ENCODE measurements around the gene GRB7.
"Not testable (repeated sequence)": the region's sequence is repeated elsewhere in the genome, so short reads cannot be mapped to it uniquely, and the experiment has no call there.

The GRB7 gene

DNA sequence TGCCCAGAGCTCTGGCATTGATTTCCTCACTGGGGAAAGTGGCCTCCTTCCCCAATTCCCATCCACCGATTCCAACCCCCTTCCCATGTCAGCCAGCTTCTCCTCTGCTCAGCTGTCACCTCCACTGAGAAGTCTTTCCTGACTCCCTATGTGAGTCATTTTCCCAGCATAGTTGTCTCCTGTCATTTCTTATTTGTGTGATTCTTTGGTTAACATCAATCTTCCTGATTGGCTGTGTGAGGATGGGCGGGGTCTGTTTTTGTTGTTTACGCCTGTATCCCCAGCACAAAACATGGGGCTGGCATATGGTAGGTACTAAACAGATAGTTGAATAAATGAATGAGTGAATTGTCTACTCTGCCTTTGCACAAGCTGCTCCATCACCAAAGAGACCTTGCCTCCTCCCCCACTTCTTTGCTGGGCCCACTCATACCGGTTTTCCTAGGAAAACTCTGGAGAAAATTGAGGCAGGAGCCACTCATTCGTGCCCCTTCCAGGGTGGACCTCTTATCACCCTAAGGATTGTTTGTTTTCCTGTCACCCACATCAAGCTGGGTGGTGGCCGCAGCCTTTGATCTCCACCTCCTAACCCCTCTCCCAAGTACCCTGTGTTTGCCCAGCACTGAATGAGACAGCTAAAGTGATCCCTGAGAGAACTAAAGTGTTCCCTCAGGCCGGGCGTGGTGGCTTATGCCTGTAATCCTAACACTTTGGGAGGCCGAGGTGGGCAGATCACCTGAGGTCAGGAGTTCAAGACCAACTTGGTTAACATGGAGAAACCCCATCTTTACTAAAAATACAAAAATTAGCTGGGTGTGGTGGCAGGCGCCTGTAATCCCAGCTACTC lies 1.2 kb upstream of the GRB7 start:
- DNase-seq, result no peak

DNA sequence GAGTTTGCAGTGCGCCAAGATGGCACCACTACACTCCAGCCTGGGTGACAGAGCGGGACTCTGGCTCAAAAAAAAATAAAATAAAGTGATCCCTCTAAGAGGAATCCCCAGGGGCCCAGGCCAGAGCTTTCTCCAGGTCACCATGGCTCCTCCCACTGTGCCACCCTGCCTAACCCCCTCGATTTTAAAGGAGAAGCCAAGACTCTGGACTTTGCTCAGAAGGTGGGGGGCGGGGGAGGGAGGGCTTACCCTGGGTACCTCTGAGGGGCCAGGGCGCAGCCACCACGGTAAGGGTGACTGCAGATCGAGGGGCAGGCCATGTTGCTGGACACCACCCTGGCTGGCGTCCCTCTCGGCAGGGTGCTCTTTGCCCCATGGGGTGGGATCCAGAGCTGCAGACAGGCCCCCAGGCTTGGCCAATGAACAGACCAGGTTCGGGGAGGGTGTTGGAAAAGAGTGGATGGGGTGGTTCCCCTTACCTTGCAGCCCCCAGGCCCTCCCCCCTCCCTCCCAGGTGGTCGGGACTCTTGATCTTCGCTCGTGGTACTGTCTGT lies 455 bp upstream of the GRB7 start:
- DNase-seq, result no peak

DNA sequence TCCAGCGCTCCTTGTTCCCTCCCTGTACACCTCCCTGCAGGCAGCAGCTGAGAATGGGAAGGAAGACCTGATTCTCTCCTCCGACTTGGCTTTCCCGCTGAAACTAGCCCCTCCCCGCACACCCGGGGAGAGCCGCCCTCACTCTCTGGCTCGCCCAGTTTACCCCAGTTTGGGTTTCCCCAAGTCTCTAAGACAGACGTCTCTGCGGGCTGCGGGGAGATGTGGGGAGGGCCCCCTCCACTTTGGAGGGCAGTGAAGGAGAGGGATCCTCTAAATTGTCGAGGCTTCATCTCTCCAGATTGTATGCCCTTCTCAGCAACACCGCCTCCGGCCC lies 797 bp downstream of the GRB7 start:
- DNase-seq, result no peak

DNA sequence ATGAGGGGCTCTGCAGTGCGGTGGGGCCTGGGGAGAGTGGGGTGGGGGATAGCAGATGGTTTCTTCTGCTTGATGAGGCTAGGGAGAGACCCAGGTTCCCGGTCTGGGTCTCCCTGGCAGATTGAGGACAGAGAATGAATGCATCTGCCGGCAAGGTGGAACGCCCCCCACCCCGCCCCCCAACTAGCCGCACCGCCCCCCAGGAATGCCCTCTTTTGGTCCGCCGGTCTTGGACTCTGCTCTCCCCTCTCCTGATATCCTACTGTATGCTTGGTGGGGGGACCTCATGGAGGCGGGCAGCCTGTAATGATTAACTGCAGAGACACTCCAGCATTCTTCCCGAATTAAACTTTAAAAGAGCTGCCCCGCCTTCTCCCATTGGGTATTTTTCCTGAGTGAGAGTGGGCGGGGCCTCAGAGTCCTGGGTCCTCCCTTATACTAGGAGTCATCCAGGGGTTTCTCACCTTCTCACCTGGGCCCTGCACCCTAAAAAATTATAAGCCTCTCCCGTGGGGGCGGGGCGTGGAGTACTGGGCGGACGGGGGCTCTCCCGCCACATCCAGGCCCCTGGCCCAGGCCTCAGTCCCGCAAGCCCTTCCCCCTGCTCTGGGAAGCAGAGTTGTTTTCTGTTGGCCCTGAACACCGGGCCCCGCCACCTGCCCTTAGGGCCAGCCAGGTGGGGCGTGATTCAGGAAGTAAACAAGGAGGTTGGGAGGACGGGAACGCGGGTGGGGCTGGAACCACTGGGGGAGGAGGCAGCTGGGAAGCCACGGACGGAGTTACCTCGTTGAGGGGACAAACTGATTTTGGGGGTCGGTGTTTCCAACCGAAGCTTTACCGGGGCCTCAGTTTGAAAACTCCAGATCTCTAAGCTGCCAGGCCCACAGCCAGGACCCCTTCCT lies 1.5 kb downstream of the GRB7 start:
- DNase-seq, result no peak

DNA sequence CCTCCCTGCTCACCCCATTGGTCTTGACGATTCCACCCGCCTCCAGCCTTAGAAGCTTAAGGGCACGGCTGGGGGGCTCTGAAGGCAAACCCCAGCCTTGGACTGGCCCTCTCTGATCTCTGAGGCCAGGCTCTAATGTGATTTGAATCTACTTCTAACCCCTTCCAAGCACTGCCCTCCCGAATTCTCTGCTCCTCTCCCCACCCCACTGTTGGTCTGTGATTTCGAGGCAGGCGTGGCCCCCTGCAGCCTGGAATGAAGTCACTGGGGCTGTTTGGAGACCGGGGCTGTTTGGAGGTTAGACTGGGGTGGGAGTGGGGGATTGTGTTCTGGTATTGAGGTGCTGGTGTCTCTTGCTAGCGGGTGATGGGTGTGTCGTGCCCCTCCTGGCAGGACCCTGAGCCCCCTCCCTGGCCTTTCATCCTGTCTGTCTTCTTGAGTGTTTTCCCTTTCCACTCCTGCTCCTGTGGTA lies 2.2 kb downstream of the GRB7 start:
- DNase-seq, result no peak

DNA sequence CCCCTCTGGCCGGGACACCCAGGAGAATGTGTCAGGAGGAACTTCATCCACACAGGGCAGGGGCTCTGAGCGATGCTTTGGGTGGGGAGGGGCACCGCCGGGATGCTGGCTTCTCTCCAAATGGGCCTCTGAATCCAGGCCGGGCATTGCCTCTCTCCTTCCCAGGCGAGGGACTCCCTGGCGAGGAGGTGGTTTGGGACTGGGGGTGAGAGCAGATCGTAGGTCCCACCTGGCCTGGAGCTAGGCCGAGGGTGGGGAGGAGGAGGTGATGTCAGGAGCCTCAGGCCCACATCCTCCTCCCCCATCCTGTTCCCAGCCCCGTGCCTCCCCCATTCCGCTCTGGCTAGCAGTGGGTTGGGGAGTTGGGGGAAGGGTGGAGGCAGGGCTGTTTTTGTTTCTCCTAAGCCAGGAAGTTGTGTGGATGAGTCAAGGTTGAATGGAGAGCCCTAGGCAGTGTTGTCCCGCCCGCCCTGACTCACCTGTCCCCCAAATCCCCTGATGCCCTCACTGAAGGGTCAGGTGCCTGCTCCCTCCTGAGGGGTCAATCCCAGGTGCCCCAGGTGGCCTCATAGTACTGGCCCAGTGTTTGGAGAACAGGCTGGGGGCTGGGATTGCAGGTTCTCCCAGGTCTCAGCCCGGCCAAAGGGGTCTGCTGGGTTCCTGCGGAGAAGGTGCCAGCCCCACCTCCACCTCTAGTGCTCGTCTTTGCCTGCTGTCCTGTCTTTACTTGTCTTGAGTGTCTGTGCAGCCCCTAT lies 2.8 kb downstream of the GRB7 start:
- no peak for DNase-seq

DNA sequence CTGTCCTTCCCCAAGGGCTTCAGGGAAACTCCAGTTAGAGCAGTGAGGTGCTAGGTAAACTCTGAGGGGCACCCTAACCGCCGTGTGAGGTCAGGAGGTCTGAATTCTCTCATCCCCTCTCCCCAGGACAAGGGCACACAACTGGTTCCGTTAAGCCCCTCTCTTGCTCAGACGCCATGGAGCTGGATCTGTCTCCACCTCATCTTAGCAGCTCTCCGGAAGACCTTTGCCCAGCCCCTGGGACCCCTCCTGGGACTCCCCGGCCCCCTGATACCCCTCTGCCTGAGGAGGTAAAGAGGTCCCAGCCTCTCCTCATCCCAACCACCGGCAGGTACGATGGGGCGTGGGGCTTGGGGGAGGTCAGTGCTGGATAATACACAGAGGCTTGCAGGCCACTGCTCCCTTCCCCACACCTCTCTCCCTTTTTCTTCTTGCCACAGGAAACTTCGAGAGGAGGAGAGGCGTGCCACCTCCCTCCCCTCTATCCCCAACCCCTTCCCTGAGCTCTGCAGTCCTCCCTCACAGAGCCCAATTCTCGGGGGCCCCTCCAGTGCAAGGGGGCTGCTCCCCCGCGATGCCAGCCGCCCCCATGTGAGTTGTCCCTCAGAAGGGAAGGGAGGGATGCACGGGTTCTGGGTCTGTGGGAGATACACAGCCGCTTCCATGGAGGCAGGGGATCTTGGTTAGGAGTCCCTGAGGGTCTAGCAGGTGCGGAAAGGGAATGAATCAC lies 4.6 kb downstream of the GRB7 start:
- DNase-seq, result no peak

DNA sequence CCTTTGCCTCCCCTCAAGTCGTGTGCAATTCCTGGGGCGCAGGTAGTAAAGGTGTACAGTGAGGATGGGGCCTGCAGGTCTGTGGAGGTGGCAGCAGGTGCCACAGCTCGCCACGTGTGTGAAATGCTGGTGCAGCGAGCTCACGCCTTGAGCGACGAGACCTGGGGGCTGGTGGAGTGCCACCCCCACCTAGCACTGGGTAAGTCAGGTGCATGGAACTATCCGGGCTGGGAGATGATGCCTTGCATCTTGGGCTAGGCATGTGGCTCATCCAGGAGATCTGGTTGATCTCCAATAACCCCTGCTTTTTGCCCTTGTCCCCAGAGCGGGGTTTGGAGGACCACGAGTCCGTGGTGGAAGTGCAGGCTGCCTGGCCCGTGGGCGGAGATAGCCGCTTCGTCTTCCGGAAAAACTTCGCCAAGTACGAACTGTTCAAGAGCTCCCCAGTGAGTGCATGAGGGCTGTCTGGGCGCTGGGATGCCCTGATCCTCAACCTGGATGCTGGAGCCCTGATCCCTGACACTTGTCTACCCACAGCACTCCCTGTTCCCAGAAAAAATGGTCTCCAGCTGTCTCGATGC lies 5.2 kb downstream of the GRB7 start:
- DNase-seq, result no peak

DNA sequence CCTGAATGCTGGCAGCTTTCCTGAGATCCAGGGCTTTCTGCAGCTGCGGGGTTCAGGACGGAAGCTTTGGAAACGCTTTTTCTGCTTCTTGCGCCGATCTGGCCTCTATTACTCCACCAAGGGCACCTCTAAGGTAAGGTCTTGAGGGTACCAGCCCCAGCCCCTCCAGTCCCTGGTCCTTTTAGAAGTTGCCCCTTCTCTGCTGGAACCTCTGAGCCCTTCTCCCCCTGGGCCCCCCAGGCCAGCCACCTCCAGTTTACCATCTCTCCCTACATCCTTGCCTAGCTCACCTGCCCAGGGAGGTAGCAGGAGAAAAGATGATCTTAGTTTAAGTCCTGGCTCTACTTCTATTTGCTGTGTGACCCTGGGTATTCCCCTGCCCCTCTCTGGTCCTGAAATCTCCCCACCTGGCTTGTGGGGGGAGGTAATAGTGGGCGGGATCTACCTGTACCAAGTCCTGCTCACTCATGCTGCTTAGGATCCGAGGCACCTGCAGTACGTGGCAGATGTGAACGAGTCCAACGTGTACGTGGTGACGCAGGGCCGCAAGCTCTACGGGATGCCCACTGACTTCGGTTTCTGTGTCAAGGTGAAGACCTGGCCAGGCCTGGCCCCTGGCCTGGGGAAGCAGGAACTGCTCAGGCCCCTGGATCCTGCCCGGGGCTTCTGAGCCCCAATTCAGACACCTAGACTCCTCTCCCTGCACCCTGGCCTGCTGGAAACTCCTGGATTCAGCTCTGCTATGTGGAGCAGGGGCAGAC lies 6.5 kb downstream of the GRB7 start:
- DNase-seq, result no peak

DNA sequence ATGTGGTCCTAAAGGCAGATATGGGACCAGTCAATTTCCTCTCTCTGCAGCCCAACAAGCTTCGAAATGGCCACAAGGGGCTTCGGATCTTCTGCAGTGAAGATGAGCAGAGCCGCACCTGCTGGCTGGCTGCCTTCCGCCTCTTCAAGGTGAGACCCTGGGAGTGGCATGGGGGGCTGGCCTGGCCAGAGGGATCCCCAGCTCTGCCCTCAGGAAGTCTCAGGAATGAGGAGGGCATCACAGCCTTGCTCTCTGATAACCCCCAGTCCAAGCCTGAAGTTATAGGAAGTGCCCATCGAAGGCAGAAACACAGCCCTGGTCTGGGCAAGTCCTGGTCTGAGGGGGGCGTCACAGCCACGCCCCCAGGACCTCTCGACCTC lies 7.1 kb downstream of the GRB7 start:
- DNase-seq, result no peak

DNA sequence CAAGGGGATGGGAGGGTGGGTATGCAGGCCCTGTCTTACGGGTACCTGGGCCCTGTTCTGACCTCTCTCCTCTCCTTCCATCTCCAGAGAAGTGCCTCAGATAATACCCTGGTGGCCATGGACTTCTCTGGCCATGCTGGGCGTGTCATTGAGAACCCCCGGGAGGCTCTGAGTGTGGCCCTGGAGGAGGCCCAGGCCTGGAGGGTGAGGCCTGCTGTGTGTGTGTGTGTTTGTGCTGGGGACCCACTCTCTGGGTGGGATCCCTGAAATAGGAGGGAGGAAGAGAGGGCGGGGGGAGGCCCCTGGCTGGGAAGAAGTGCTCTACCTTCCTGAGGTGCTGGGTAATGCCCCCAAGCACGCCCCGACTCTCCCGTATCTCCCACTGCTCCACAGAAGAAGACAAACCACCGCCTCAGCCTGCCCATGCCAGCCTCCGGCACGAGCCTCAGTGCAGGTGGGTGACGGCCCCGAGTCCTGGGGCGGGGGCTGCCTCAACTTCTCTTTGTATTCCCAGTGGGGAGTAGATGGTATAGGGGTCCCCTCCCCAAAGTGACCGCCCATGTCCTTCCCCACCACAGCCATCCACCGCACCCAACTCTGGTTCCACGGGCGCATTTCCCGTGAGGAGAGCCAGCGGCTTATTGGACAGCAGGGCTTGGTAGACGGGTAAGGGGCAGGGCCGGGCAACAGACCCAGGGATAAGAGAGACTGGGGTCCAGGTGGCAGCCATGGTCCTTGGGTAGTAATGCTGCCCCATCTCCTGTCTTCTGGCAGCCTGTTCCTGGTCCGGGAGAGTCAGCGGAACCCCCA lies 7.8 kb downstream of the GRB7 start:
- no peak for DNase-seq

DNA sequence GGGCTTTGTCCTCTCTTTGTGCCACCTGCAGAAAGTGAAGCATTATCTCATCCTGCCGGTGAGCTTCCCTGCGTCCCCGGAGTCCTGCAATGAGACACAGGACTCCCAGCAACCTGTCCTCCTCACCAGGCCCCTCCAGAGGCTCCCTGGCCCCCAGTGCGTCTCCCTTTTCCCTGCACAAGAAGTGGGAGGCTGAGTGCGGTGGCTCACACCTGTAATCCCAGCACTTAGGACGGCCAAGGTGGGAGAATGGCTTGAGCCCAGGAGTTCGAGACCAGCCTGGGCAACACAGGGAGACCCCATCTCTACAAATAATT lies 8.4 kb downstream of the GRB7 start:
- DNase-seq, result no peak

DNA sequence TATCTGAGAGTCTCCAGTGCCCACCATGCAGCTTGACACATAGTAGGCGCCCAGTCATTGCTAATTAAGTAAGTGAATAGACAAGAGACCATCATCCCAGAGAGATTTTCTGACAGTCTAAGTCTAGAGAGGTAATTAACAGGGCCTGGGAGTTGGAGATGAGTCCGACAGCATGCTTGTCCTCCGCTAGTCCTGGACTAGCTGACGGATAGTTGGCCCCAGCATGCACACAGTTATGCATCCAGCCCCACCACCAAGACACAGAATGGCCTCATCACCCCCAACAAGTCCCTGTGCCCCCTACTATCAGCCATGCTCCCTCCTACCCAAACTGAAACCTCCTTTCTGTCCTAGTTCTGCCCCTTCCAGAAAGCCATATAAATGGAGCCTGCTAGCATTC lies 10.0 kb downstream of the GRB7 start:
- DNase-seq, result no peak

DNA sequence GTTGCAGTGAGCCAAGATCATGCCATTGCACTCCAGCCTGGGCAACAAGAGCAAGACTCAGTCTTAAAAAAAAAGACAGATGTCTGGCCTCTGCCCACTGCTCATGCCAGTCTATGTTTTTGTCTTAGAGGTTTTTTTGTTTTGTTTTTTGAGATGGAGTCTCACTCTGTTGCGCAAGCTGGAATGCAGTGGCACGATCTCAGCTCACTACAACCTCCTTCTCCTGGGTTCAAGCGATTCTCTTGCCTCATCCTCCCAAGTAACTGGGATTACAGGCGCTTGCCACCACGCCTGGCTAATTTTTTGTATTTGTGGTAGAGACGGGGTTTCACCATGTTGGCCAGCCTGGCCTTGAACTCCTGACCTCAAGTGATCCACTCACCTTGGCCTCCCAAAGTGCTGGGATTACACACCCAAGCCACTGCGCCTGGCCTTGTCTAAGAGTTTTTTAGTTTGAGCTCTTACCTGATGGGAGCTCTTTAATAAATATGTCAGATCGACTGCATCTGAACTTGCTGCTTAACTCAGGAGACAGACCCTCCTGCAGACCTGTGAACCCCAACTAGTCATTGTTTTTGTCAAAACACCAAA lies 10.8 kb downstream of the GRB7 start:
- not testable (repeated sequence) for DNase-seq

DNA sequence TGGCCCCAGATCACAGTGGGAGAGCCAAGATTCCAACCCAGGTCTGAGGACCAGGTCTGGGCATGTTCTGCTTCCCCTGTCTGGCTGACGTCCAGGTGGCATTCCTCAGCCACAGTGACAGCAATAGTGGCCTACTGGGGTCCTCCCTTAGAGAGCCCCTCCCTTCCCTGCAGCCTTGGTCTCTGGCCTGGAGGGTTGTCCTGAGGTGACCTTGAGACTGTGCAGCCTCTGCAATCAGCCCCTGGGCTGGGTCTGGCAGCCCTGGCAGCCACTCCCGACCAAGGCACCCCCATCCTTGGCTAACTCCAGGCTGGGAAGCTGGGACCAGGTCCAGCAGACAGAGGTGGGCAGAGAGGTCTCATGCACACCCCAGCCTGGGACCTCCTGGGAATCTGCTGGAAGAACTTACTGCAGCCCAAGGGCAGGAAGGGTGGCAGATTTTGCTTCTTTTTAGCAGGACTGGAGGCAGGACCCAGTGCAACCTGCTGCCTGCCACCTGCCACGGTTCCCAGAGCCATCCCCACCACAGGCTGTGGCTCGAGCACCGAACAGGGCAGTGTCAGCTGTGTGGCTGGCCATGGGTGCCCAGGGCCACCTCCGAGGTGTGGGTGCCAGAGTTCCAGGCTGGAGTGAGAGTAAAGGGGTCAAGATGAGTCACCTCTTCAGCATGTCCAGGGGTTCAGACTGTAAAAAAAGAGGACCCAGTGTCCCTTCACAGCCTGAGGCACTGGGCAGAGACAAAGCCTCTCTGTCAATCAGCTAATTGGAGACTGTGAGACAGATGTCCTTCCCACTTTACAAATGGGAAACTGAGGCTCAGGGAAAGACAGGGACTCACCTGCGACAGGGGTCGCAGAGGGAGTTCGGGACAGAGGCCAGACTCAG lies 12.6 kb downstream of the GRB7 start:
- no peak for DNase-seq

DNA sequence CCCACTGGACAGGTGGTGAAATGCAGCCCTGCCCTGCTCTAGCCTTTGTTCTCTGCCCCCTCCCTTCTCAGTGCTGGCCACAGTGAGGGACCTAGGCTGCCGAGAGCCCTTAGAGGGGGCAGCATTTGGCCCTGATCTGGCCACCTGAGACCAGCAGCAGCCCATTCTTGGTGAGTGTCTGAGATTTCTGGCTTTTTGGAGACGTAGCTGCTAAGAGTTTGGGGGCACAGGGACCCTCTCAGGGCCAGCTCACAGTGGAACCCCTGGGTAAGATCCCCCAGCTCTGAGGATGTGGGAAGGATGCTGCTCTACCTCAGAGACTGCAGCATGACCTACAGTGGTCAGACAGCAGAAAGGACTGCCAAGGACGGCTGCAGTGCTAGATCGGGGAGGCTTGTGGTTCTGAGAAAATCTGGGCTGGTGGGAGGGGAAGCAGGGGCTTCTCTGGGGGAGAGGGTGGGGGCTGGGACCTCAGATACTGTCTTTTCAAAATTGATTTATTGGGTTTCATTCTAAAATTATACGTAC lies 13.3 kb downstream of the GRB7 start:
- DNase-seq, result no peak

DNA sequence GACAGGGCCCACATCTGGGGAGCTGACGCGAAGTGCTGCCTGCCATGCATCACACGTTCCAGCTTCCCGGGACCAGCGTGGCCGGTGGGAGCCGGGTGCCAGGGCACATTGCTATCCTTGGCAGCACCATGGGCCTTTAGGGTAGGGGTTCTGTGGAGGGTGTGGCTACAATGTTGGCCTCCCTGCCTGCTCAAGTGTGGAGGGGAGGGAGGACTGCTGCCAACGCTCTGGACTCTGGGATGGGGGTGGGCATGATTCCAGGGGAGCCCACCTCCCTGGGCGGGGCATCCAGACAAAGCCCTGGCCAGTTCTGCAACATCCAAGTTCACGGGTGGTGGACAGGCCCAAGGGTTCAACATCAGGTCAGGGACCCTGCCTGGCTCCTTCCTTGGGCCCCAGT lies 13.9 kb downstream of the GRB7 start:
- no peak for DNase-seq

DNA sequence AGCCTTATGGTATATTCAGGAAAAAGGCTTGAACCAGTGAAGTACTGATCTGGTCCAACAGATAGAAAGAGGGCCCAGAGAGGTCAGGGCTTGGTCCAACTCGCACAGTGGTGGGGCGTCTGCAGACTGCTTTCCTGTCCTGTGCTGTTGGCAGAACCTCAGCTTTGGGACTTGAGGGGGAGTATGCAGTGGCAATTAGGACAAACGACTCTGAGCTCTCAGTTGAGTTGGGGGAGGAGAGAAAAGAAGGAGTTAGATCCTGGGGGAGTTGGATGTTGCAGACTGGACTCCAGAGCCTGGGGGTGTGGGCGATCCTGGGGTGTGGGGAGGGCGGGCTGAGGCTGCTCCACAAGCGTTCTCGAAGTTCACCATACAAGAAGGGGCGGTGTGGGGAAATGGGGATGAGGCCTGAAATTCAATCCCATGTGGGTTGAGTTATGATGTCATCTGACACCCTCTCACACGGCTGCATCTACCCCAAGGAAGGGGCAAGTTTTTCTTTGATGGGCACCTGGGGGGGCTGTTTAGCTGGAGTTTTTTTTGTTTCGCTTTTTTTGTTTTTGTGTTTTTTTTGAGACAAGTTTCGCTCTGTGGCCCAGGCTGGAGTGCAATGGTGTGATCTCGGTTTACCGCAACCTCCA lies 14.6 kb downstream of the GRB7 start:
- no peak for DNase-seq

All from NK-92 treated with Interleukin-12 subunit alpha and Interleukin-12 subunit beta, amount 100 ng/mL, for 24 hours (cell line).